ENCODE results near the gene PSMD5.

Gene PSMD5

DNA sequence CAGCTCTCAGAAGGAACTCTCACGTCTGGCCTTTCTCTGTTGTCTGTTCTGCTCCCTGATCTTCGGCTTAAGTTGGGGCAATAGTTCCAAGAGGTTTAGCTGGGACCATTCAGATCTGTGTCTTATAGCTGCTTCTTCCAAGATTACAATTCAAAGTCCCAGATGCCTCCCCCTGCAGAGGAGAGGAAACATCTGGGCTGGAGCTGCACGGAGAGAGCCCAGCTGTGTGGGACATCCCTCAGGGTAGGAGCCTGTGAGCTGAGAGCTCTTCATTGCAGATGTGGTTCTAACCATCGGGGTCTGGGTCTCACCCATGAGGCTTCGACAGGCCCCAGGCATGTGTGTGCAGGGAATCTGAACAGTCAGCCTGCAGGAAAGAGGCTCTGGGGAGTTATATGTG lies 43.2 kb upstream of the PSMD5 start:
- H3K14ac ChIP-seq (ENCODE audit: low read length in 2 of 2): peak overlapping the region in 1 of 2 experiments; percentile 20
- H4K91ac ChIP-seq (ENCODE audit: low read length): no peak overlapping the region
- no peaks in the 10 kb centered on the region for H3K36me3 ChIP-seq (ENCODE audit: control insufficient read depth in 1 of 2, insufficient read depth in 2 of 2, low read depth in 1 of 2, low read length in 2 of 2)

DNA sequence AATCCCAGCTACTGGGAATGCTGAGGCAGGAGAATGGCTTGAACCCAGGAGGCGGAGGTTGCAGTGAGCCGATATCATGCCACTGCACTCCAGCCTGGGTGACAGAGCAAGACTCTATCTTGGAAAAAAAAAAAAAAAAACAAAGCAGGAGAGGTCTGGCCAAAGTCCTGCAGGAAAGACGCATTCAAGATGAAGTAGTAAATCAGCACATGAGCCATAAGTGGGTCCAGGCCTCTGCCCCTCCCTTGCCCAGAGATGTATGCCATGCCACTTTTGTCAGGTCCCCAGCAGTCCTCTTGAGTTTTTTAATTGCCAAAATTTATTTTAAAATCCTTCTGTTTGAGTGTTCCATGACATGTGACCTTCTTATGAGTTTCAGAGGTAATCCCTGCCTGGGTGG lies 42.7 kb upstream of the PSMD5 start:
- no peak overlapping the region for H3K23ac ChIP-seq (ENCODE audit: low read length in 2 of 2)
- no peak overlapping the region for H3K27ac ChIP-seq (ENCODE audit: low read length, poor library complexity, severe bottlenecking)
- no peak overlapping the region for H2BK120ac ChIP-seq (ENCODE audit: low read depth, low read length)
- no peaks in the 10 kb centered on the region for H3K79me1 ChIP-seq (replicated peaks; ENCODE audit: low read length, poor library complexity, severe bottlenecking)
- no peak overlapping the region for H2AK5ac ChIP-seq (ENCODE audit: low read length, severe bottlenecking)
- peaks cover 0 to 33% of the 10 kb centered on the region in 2 experiments for H3K27me3 ChIP-seq (ENCODE audit: control insufficient read depth in 1 of 2, insufficient read depth in 1 of 2, low read length in 2 of 2)
- H2BK15ac ChIP-seq (ENCODE audit: low read depth, poor library complexity, severe bottlenecking): no peak overlapping the region
- H3K14ac ChIP-seq (ENCODE audit: low read length in 2 of 2): no peak overlapping the region
- WGBS: 45% methylated on average over 3 of the region's 3 CpGs
- H3K9me3 ChIP-seq (ENCODE audit: control insufficient read depth, low read length): no peaks in the 10 kb centered on the region
- no peak overlapping the region for H3K18ac ChIP-seq (ENCODE audit: low read depth in 1 of 2, low read length in 2 of 2)
- H4K91ac ChIP-seq (ENCODE audit: low read length): no peak overlapping the region
- H2AFZ ChIP-seq (ENCODE audit: low read depth, low read length): no peak overlapping the region
- H3K36me3 ChIP-seq (ENCODE audit: control insufficient read depth in 1 of 2, insufficient read depth in 2 of 2, low read depth in 1 of 2, low read length in 2 of 2): no peaks in the 10 kb centered on the region
- H3K4ac ChIP-seq (ENCODE audit: low read depth in 1 of 2, low read length in 2 of 2): no peak overlapping the region
- H4K8ac ChIP-seq (ENCODE audit: low read length): no peak overlapping the region
- peak overlapping the region; percentile 0 for H3K9ac ChIP-seq (ENCODE audit: low read length)
- no peak overlapping the region for H3K4me2 ChIP-seq (ENCODE audit: low read length, poor library complexity, severe bottlenecking)
- no peak overlapping the region for H2BK5ac ChIP-seq (ENCODE audit: low read depth, low read length, poor library complexity, severe bottlenecking)
- H2BK12ac ChIP-seq (ENCODE audit: low read length in 2 of 2): no peak overlapping the region
- peaks cover 21% of the 10 kb centered on the region for H3K4me1 ChIP-seq (ENCODE audit: control insufficient read depth, insufficient read depth, low read depth, low read length)
- H3K4me3 ChIP-seq (ENCODE audit: insufficient read depth in 1 of 2, low read depth in 1 of 2, low read length in 2 of 2): no peak overlapping the region
- DNase-seq: no peak

More for the DNA sequence above, 43.2 kb upstream of the PSMD5 start:
- 37% methylated on average over 5 of the region's 5 CpGs for WGBS
- Histone ChIP-seq H2AFZ (ENCODE audit: low read depth, low read length) (no peak overlapping the region), H3K23ac (ENCODE audit: low read length in 2 of 2) (no peak overlapping the region), H2AK5ac (ENCODE audit: low read length, severe bottlenecking) (no peak overlapping the region), H4K8ac (ENCODE audit: low read length) (no peak overlapping the region), H3K4me1 (ENCODE audit: control insufficient read depth, insufficient read depth, low read depth, low read length) (peaks cover 21% of the 10 kb centered on the region), H2BK120ac (ENCODE audit: low read depth, low read length) (no peak overlapping the region), H2BK12ac (ENCODE audit: low read length in 2 of 2) (no peak overlapping the region), H3K79me1 (replicated peaks; ENCODE audit: low read length, poor library complexity, severe bottlenecking) (no peaks in the 10 kb centered on the region), H3K4me3 (ENCODE audit: insufficient read depth in 1 of 2, low read depth in 1 of 2, low read length in 2 of 2) (no peak overlapping the region), H3K27me3 (ENCODE audit: control insufficient read depth in 1 of 2, insufficient read depth in 1 of 2, low read length in 2 of 2) (peaks cover 0 to 38% of the 10 kb centered on the region in 2 experiments), H3K18ac (ENCODE audit: low read depth in 1 of 2, low read length in 2 of 2) (no peak overlapping the region), H2BK5ac (ENCODE audit: low read depth, low read length, poor library complexity, severe bottlenecking) (no peak overlapping the region), H2BK15ac (ENCODE audit: low read depth, poor library complexity, severe bottlenecking) (no peak overlapping the region), H3K4ac (ENCODE audit: low read depth in 1 of 2, low read length in 2 of 2) (no peak overlapping the region), H3K9me3 (ENCODE audit: control insufficient read depth, low read length) (no peaks in the 10 kb centered on the region), H3K9ac (ENCODE audit: low read length) (peak overlapping the region; percentile 0), H3K27ac (ENCODE audit: low read length, poor library complexity, severe bottlenecking) (peak overlapping the region; percentile 37), H3K4me2 (ENCODE audit: low read length, poor library complexity, severe bottlenecking) (peak overlapping the region; percentile 21)
- no peak for DNase-seq

DNA sequence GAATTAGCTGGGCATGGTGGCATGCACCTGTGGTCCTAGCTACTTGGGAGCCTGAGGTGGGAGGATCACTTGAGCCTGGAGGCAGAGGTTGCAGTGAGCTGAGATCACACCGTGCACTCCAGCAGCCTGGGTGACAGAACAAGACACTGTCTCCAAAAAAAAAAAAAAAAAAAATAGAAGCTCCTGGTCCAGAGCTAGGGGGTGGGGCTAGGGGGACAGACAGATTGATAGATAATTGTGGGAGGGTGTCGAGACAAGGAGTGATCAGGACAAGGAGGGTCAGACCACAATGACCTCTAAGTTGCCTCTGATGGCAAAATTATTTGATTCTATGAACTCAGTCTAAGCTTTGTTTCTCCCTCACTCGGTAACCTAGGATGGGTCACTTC lies 40.9 kb upstream of the PSMD5 start:
- no peak overlapping the region for H4K91ac ChIP-seq (ENCODE audit: low read length)

DNA sequence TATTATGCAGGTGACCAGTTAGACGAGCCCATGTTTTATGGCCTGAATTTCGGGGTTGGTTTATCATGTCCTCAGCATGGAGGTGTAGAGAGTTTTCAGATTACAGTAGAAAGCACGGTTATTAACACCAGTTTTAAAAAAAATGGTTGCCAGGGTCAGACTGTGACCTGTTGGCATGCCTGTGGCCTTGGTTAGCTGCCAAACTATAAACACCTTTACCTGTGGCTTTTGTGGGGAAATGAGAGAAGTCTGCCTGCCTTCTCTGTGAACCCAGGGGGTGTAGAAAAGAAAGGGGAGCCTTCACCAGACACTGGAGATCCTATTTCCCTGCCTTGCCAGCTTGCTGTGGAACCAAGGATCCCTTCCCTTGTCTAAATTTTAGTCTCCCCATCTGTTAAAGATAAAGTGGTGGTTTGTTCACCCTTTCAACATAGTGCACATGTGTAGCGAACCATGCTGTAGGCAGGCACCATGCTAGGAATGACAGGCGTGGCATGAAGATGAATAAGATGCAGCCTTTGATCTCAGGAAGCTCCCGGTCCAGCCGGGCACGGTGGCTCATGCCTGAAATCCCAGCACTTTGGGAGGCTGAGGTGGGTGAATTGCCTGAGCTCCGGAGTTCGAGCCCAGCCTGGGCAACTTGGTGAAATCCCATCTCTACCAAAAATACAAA lies 40.3 kb upstream of the PSMD5 start:
- Histone ChIP-seq H2BK5ac (ENCODE audit: low read depth, low read length, poor library complexity, severe bottlenecking) (no peak overlapping the region), H3K4me3 (ENCODE audit: insufficient read depth in 1 of 2, low read depth in 1 of 2, low read length in 2 of 2) (no peak overlapping the region), H3K14ac (ENCODE audit: low read length in 2 of 2) (no peak overlapping the region), H3K18ac (ENCODE audit: low read depth in 1 of 2, low read length in 2 of 2) (no peak overlapping the region), H3K4me2 (ENCODE audit: low read length, poor library complexity, severe bottlenecking) (no peak overlapping the region), H2BK12ac (ENCODE audit: low read length in 2 of 2) (no peak overlapping the region), H3K4ac (ENCODE audit: low read depth in 1 of 2, low read length in 2 of 2) (no peak overlapping the region), H3K36me3 (ENCODE audit: control insufficient read depth in 1 of 2, insufficient read depth in 2 of 2, low read depth in 1 of 2, low read length in 2 of 2) (no peaks in the 10 kb centered on the region), H2AFZ (ENCODE audit: low read depth, low read length) (no peak overlapping the region), H2BK120ac (ENCODE audit: low read depth, low read length) (no peak overlapping the region), H4K8ac (ENCODE audit: low read length) (no peak overlapping the region), H4K91ac (ENCODE audit: low read length) (no peak overlapping the region), H3K9ac (ENCODE audit: low read length) (no peak overlapping the region), H3K79me1 (replicated peaks; ENCODE audit: low read length, poor library complexity, severe bottlenecking) (no peaks in the 10 kb centered on the region), H3K9me3 (ENCODE audit: control insufficient read depth, low read length) (no peaks in the 10 kb centered on the region), H3K4me1 (ENCODE audit: control insufficient read depth, insufficient read depth, low read depth, low read length) (peaks cover 21% of the 10 kb centered on the region), H3K27me3 (ENCODE audit: control insufficient read depth in 1 of 2, insufficient read depth in 1 of 2, low read length in 2 of 2) (peaks cover 5 to 43% of the 10 kb centered on the region in 2 experiments), H3K27ac (ENCODE audit: low read length, poor library complexity, severe bottlenecking) (no peak overlapping the region), H2AK5ac (ENCODE audit: low read length, severe bottlenecking) (no peak overlapping the region), H2BK15ac (ENCODE audit: low read depth, poor library complexity, severe bottlenecking) (no peak overlapping the region), H3K23ac (ENCODE audit: low read length in 2 of 2) (no peak overlapping the region)
- WGBS: 90% methylated on average over 8 of the region's 10 CpGs
- no peak for DNase-seq

More for the DNA sequence above, 40.9 kb upstream of the PSMD5 start:
- H3K9ac ChIP-seq (ENCODE audit: low read length): no peak overlapping the region
- no peak overlapping the region for H3K14ac ChIP-seq (ENCODE audit: low read length in 2 of 2)
- H3K4me2 ChIP-seq (ENCODE audit: low read length, poor library complexity, severe bottlenecking): no peak overlapping the region
- H3K9me3 ChIP-seq (ENCODE audit: control insufficient read depth, low read length): no peaks in the 10 kb centered on the region
- H3K79me1 ChIP-seq (replicated peaks; ENCODE audit: low read length, poor library complexity, severe bottlenecking): no peaks in the 10 kb centered on the region
- H2BK5ac ChIP-seq (ENCODE audit: low read depth, low read length, poor library complexity, severe bottlenecking): no peak overlapping the region
- no peak overlapping the region for H3K4me3 ChIP-seq (ENCODE audit: insufficient read depth in 1 of 2, low read depth in 1 of 2, low read length in 2 of 2)
- no peak overlapping the region for H2BK120ac ChIP-seq (ENCODE audit: low read depth, low read length)
- no peak overlapping the region for H3K4ac ChIP-seq (ENCODE audit: low read depth in 1 of 2, low read length in 2 of 2)
- no peaks in the 10 kb centered on the region for H3K36me3 ChIP-seq (ENCODE audit: control insufficient read depth in 1 of 2, insufficient read depth in 2 of 2, low read depth in 1 of 2, low read length in 2 of 2)
- no peak overlapping the region for H3K27ac ChIP-seq (ENCODE audit: low read length, poor library complexity, severe bottlenecking)
- H3K18ac ChIP-seq (ENCODE audit: low read depth in 1 of 2, low read length in 2 of 2): no peak overlapping the region
- DNase-seq: no peak
- H2AK5ac ChIP-seq (ENCODE audit: low read length, severe bottlenecking): no peak overlapping the region
- no peak overlapping the region for H2AFZ ChIP-seq (ENCODE audit: low read depth, low read length)
- H3K4me1 ChIP-seq (ENCODE audit: control insufficient read depth, insufficient read depth, low read depth, low read length): peaks cover 21% of the 10 kb centered on the region
- no peak overlapping the region for H2BK15ac ChIP-seq (ENCODE audit: low read depth, poor library complexity, severe bottlenecking)
- H2BK12ac ChIP-seq (ENCODE audit: low read length in 2 of 2): no peak overlapping the region
- no peak overlapping the region for H3K23ac ChIP-seq (ENCODE audit: low read length in 2 of 2)
- peaks cover 2 to 41% of the 10 kb centered on the region in 2 experiments for H3K27me3 ChIP-seq (ENCODE audit: control insufficient read depth in 1 of 2, insufficient read depth in 1 of 2, low read length in 2 of 2)
- no peak overlapping the region for H4K8ac ChIP-seq (ENCODE audit: low read length)
- 87% methylated on average over 3 of the region's 3 CpGs for WGBS

All from mesenchymal stem cell (in vitro differentiated cells and primary cell).